Measurements from ENCODE around the gene NFATC1.
A peak's percentile ranks its signal among the peaks of the same experiment; 100 is the strongest.

The NFATC1 gene

DNA sequence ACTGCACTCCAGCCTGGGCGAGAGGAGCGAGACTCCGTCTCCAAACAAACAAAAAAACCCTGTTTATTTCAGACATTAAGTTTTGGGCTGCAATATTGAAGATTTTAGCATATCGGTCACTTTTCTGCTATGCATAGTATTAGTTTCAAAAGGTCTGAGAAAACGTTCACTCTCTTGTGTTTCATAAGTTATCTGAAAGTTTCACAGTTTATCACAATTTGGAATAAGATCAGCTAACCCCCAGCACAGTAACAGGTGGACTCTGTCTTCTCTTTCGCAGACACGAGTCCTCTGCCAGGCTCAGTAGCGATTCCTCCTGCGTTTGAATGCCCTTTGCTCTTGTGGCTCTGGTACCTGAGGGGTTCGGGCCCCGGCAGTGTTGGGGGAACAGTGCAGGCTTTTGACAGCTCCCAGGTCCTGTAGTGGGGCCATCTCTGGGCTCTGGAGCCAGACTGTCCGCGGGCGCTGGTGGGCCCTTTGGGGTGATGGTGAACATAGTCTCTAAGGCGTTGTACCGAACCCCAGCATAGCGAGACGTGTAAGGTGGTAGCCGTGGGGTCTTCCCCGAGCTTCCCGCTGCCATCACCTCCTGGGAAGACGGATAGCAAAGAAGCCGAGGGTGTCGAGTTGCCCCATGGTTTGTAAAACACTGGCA is 20.4 kb downstream of the NFATC1 start:
- Histone ChIP-seq H3K9me3 (ENCODE audit: insufficient read depth, low read length) (no peaks in the 10 kb centered on the region), H3K4me3 (ENCODE audit: insufficient read length, low read depth) (no peak overlapping the region), H3K36me3 (ENCODE audit: insufficient read depth, insufficient read length, low read length) (peaks cover 54% of the 10 kb centered on the region), H3K27me3 (ENCODE audit: insufficient read depth, insufficient read length) (no peaks in the 10 kb centered on the region), H3K4me1 (ENCODE audit: insufficient read depth, insufficient read length) (peaks cover 9% of the 10 kb centered on the region), H3K9ac (ENCODE audit: insufficient read length, low read depth) (no peak overlapping the region)
- DNase-seq (ENCODE audit: low read depth, low spot score): no peak
- TF ChIP-seq SUZ12 (IDR thresholded peaks at IDR 0.05; ENCODE audit: extremely low read depth, insufficient read depth, insufficient read length) (no peak), YY1 (IDR thresholded peaks at IDR 0.05; ENCODE audit: insufficient read depth, insufficient read length) (no peak), ZNF274 (IDR thresholded peaks at IDR 0.05; ENCODE audit: low read depth, low read length) (no peak)

DNA sequence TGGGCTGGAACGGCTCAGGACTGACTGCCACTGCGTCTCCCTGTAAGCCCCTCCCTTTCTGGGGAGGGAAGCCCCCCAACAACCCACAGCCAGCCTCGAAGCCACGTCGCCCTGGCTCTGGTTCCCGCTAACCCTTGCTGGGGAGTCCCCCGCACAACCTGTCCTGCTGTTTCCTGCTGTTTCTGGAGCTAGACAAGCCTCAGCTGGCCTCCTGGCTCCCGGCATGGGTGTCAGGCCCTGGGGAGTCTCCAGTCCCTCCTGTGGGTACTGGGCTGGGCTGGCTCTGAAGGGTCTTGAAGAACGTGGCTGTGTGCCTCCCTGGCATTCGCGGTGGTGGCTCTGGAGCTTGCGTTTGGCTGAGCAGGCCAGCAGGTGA is 20.9 kb downstream of the NFATC1 start:
- TF ChIP-seq YY1 (IDR thresholded peaks at IDR 0.05; ENCODE audit: insufficient read depth, insufficient read length) (no peak), ZNF274 (IDR thresholded peaks at IDR 0.05; ENCODE audit: low read depth, low read length) (no peak), SUZ12 (IDR thresholded peaks at IDR 0.05; ENCODE audit: extremely low read depth, insufficient read depth, insufficient read length) (no peak)
- H3K9ac ChIP-seq (ENCODE audit: insufficient read length, low read depth): no peak overlapping the region
- H3K27me3 ChIP-seq (ENCODE audit: insufficient read depth, insufficient read length): no peaks in the 10 kb centered on the region
- H3K4me3 ChIP-seq (ENCODE audit: insufficient read length, low read depth): no peak overlapping the region
- peaks cover 9% of the 10 kb centered on the region for H3K4me1 ChIP-seq (ENCODE audit: insufficient read depth, insufficient read length)
- no peaks in the 10 kb centered on the region for H3K9me3 ChIP-seq (ENCODE audit: insufficient read depth, low read length)
- DNase-seq (ENCODE audit: low read depth, low spot score): no peak
- peaks cover 56% of the 10 kb centered on the region for H3K36me3 ChIP-seq (ENCODE audit: insufficient read depth, insufficient read length, low read length)

DNA sequence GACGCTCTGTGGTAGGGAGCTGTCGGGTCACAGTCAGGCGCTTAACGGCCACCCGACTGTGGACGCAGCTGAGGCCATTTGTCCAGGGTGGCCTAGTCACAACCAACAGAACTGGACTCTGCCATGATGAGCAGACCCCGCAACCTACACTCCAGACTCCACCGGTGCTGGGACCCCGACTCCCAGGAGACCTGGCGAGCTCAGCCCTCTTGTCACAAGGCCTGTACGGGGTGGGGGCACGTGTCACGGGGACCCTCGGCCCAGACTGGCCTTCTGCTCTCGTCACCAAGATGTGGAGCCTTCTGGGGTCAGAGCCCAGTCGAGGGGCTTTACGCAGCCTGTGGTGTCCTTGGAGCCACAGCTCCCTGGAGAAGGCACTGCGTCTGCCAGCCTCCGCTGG is 22.5 kb downstream of the NFATC1 start:
- Histone ChIP-seq H3K4me3 (ENCODE audit: insufficient read length, low read depth) (no peak overlapping the region), H3K9ac (ENCODE audit: insufficient read length, low read depth) (no peak overlapping the region), H3K4me1 (ENCODE audit: insufficient read depth, insufficient read length) (peaks cover 10% of the 10 kb centered on the region), H3K27me3 (ENCODE audit: insufficient read depth, insufficient read length) (no peaks in the 10 kb centered on the region), H3K9me3 (ENCODE audit: insufficient read depth, low read length) (no peaks in the 10 kb centered on the region), H3K36me3 (ENCODE audit: insufficient read depth, insufficient read length, low read length) (peaks cover 55% of the 10 kb centered on the region)
- TF ChIP-seq SUZ12 (IDR thresholded peaks at IDR 0.05; ENCODE audit: extremely low read depth, insufficient read depth, insufficient read length): no peak
- TF ChIP-seq YY1 (IDR thresholded peaks at IDR 0.05; ENCODE audit: insufficient read depth, insufficient read length): no peak
- no peak for TF ChIP-seq ZNF274 (IDR thresholded peaks at IDR 0.05; ENCODE audit: low read depth, low read length)
- no peak for DNase-seq (ENCODE audit: low read depth, low spot score)

DNA sequence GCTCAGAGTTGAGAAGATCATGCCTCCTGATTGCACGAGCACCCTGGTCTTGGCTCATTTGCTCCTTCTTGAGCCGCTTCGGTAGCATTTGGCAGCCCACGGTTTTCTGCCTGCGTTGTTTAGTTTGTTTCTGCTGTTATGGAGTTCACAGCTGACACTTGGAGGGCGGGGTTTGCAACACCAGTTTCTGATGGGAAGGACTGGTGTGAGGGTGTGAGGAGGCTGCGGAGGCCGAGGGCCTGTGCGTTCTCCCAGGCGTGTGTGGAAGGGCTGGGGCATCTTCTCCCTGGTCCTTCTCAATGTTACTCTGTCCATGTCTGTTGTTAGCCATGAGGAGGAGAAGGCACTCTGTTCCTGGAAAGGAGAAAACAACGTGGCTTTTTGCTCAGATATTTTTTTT is 22.9 kb downstream of the NFATC1 start:
- H3K27me3 ChIP-seq (ENCODE audit: insufficient read depth, insufficient read length): no peaks in the 10 kb centered on the region
- no peak overlapping the region for H3K9ac ChIP-seq (ENCODE audit: insufficient read length, low read depth)

DNA sequence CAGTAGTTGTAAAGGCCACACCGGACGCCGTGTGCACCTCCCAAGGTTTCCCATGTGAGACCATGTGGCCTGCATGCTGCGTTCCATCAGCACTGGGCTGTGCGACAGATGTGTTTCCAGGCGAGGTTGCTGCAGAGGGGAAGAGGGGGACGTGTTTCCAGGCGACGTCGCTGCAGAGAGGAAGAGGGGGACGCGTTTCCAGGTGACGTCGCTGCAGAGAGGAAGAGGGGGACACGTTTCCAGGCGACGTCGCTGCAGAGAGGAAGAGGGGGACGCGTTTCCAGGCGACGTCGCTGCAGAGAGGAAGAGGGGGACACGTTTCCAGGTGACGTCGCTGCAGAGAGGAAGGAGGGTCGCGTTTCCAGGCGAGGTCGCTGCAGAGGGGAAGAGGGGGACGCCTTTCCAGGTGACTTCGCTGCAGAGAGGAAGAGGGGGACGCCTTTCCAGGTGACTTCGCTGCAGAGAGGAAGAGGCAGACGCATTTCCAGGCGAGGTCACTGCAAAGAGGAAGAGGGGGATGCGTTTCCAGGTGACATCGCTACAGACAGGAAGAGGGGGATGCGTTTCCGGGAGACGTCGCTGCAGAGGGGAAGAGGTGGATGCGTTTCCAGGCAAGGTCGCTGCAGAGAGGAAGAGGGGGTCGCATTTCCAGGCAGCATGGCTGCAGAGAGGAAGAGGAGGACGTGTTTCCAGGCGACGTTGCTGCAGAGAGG is 24.5 kb downstream of the NFATC1 start:
- H3K9me3 ChIP-seq (ENCODE audit: insufficient read depth, low read length): no peaks in the 10 kb centered on the region
- no peaks in the 10 kb centered on the region for H3K27me3 ChIP-seq (ENCODE audit: insufficient read depth, insufficient read length)
- DNase-seq (ENCODE audit: low read depth, low spot score): peak; percentile 43
- peaks cover 42% of the 10 kb centered on the region for H3K36me3 ChIP-seq (ENCODE audit: insufficient read depth, insufficient read length, low read length)
- H3K9ac ChIP-seq (ENCODE audit: insufficient read length, low read depth): no peak overlapping the region
- peaks cover 6% of the 10 kb centered on the region for H3K4me1 ChIP-seq (ENCODE audit: insufficient read depth, insufficient read length)
- H3K4me3 ChIP-seq (ENCODE audit: insufficient read length, low read depth): no peak overlapping the region
- no peak for TF ChIP-seq ZNF274 (IDR thresholded peaks at IDR 0.05; ENCODE audit: low read depth, low read length)
- peak; percentile 16 for TF ChIP-seq YY1 (IDR thresholded peaks at IDR 0.05; ENCODE audit: insufficient read depth, insufficient read length)

More for the DNA sequence above, 22.9 kb downstream of the NFATC1 start:
- H3K36me3 ChIP-seq (ENCODE audit: insufficient read depth, insufficient read length, low read length): peaks cover 53% of the 10 kb centered on the region
- no peak for TF ChIP-seq SUZ12 (IDR thresholded peaks at IDR 0.05; ENCODE audit: extremely low read depth, insufficient read depth, insufficient read length)
- no peak for DNase-seq (ENCODE audit: low read depth, low spot score)
- no peaks in the 10 kb centered on the region for H3K9me3 ChIP-seq (ENCODE audit: insufficient read depth, low read length)
- no peak overlapping the region for H3K4me3 ChIP-seq (ENCODE audit: insufficient read length, low read depth)
- H3K4me1 ChIP-seq (ENCODE audit: insufficient read depth, insufficient read length): peaks cover 10% of the 10 kb centered on the region

DNA sequence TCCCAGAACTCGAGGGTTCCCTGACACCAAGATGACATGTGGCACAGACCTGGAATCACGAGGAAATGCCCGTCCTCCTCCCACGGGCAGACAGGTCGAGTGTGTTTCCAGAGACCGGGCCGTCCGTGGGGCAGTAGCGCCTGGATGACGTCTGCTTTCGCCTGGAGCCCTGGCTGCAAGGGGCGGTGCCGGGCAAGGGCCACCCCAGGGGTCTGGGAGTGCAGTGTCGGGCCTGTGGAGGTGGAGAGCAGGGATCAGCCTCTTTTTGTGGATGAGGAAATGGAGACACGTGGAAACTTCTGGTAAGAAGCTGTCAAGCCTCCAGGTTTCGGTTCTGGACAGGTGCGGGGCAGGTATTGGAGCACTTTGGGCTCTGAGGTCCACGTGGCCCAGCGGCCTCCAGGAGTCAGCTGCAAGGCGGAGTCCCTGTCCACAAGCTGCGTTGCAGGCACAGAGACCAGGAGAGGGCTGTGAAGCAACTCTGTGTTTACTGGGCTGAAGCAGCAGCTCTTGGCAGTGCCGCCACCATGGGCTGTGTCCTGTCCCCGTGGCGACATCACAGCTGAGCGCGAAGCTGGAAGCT is 25.6 kb downstream of the NFATC1 start:
- no peak overlapping the region for H3K9ac ChIP-seq (ENCODE audit: insufficient read length, low read depth)
- TF ChIP-seq SUZ12 (IDR thresholded peaks at IDR 0.05; ENCODE audit: extremely low read depth, insufficient read depth, insufficient read length) (no peak), ZNF274 (IDR thresholded peaks at IDR 0.05; ENCODE audit: low read depth, low read length) (no peak), YY1 (IDR thresholded peaks at IDR 0.05; ENCODE audit: insufficient read depth, insufficient read length) (no peak)
- no peak for DNase-seq (ENCODE audit: low read depth, low spot score)
- H3K4me1 ChIP-seq (ENCODE audit: insufficient read depth, insufficient read length): peaks cover 8% of the 10 kb centered on the region
- H3K4me3 ChIP-seq (ENCODE audit: insufficient read length, low read depth): no peak overlapping the region
- H3K27me3 ChIP-seq (ENCODE audit: insufficient read depth, insufficient read length): no peaks in the 10 kb centered on the region
- H3K36me3 ChIP-seq (ENCODE audit: insufficient read depth, insufficient read length, low read length): peaks cover 38% of the 10 kb centered on the region
- no peaks in the 10 kb centered on the region for H3K9me3 ChIP-seq (ENCODE audit: insufficient read depth, low read length)

DNA sequence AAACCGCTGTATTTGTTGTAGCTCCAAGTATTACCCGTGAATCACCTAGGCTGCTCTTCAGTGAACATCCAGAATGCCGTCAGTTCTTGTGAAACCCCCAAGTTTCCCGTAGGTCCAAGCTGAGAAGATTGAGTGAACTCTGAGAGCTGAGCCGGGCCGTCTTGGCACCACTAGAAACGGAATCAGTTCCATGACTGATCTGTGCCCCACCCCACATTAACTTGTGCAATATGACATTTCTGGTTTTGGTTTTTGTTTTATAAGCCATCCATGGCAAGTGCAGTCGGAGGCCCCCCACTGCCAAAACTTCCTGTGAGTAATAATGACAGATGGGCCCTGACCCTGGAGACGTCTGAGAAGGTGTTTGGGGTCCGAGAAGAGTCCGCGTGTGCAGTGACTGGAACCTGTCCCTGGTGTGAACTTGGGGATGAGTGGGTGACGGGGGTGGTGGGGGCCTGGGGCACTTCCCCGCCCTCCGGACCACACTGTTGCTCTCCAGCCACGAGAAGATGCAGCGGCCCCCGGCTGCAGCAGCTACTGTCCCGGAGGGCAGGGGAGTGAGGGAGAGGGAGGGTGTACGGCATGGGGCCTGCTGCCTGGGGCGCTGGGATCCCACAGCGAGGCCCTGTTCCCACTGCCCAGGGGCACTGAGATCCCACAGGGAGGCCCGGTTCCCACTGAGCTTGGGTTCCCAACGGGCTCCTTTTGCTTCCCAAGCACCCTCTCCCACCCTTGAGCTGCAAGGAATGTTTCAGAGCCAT is 26.5 kb downstream of the NFATC1 start:
- peak overlapping the region; percentile 21 for H3K9ac ChIP-seq (ENCODE audit: insufficient read length, low read depth)
- H3K27me3 ChIP-seq (ENCODE audit: insufficient read depth, insufficient read length): no peaks in the 10 kb centered on the region
- H3K9me3 ChIP-seq (ENCODE audit: insufficient read depth, low read length): no peaks in the 10 kb centered on the region
- no peak for DNase-seq (ENCODE audit: low read depth, low spot score)
- peaks cover 35% of the 10 kb centered on the region for H3K36me3 ChIP-seq (ENCODE audit: insufficient read depth, insufficient read length, low read length)
- no peak for TF ChIP-seq ZNF274 (IDR thresholded peaks at IDR 0.05; ENCODE audit: low read depth, low read length)
- no peak overlapping the region for H3K4me3 ChIP-seq (ENCODE audit: insufficient read length, low read depth)
- peaks cover 13% of the 10 kb centered on the region for H3K4me1 ChIP-seq (ENCODE audit: insufficient read depth, insufficient read length)

Data from NT2/D1 (cell line).